ENCODE data around the gene NRCAM.
"Not testable (repeated sequence)": the region's sequence is repeated elsewhere in the genome, so short reads cannot be mapped to it uniquely, and the experiment has no call there.

Gene NRCAM

DNA sequence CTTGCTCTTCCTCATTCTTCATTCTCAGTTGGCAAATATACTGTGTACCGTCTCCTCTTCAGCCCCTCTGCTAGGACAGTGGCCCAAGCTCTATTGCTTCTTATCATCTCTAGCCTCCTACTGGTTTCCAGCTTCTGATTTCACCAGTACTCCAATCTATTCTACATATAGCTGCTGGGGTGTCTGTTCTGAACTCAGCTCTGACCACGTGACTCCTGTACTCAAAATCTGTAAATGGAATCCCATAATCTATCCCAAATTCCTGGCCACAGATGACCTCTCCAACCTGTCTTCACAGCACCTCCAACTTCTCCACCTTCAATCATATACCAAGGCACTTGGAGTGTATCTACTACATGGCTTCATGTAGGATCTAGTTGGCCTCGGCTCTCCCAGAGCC is 152.9 kb downstream of the NRCAM start:
- DNase-seq: no peak

DNA sequence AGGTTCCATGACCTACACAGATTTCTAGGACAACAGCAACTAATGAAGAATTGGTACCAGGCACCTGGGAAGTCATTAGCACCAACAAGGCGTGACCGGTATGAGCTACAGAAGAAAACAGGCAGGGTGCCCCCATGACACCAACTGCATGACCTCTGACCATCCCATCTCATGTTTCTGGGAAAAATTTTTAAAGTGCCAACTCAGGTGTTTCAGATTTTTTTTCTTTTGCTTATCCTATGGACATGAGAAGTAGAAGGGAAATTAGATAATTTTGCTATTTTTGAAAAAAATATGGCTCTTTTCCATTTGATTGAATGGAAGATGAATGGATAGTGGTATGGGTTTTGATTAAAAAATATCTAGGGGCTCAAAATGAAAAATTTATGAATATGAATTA is 154.8 kb downstream of the NRCAM start:
- DNase-seq: no peak

DNA sequence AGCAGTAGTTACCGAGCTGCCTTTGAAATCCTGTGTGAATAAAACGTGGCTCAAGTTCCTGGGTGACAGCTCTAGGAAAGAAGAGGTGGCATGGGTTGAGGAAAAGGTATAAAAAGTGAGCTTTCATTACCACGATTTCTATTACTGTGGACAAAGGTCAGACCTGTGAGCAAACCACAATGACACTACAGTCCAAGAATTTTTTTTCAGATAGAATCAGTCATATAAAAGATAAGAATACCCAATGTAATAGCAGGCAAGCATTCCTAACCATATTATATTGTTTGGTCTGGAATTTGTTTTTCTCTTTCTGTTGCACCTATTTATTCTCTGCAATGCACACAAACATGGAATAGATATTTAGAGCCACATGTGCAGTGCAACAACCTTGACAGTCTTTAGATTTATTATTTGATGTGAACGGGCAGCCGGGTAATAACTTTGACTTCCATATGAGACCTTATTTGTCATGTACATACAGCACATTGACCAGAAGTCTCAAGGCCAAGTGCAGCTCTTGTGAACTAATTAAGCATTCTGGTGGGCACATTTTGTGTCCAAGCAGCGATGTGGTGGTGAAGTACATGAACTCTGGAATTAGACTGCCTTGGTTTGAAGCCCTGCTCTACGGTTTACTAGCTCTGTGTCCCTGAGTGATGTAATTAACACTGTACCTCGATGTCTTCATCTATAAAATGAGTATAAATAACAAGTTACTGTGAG is 156.8 kb downstream of the NRCAM start:
- no peak for DNase-seq

- DNase-seq: no peak
Observed at GRCh38 chr7:108296911-108297310, 159.3 kb downstream of the NRCAM start.

DNA sequence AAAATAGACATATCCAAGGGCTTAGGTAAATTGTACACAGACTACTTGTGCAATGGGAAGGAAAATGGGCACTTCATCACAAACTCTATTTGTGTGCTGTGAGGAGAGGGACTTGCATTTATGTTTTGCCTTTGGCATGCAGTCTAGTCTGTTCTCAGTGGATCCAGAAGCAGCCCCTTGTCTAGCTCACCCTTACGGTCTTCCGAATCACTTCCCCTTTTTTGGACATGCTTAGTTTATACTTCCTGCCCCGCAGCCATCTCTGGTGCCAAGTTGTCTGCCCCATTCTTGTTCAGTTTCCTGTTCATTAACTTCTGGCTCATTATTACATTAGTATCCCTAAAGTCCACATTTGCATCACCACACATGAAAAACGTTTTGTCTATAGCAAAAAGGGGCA is 161.6 kb downstream of the NRCAM start:
- no peak for DNase-seq

GRCh38 chr7:108293149-108293612 is 163.1 kb downstream of the NRCAM start:
- no peak for DNase-seq

DNA sequence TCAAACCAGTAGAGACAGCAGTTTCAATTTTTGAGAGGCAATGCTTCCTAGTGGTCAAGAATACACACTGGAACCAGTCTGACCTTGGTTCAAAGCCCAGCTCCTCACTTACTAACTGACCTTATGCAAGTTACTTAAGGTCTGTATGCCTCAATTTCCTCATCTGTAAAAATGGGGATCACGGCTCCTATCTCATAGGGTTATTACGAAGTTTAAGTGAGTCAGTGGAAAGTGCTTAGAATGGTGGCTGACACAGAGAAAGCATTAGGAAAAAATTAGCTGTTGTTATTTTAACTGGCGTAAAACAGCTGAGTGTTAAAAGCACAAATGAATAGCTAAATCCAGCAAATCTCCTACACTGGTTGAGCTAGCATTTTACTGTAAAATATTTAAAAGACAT is 163.7 kb downstream of the NRCAM start:
- no peak for DNase-seq

- DNase-seq: no peak
Observed at GRCh38 chr7:108291791-108292440, 164.3 kb downstream of the NRCAM start.

DNA sequence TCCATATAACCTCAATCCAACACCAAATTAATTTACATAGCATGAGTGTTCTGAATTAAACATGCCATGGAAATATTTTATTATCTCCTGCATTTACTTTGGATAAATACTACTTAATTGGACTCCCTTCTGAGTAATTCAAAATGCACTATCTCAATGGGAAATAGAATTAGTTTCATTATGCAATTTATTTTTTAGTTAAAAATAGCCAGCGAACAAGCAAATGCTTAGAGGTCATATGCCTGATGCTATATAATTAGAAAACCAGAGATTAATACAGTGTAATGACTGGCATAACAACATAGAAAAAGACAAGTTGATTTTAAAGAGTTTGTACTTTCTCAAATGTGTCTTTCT is 165.1 kb downstream of the NRCAM start:
- no peak for DNase-seq

- DNase-seq: no peak
Observed at GRCh38 chr7:108290459-108291151, 165.6 kb downstream of the NRCAM start.

GRCh38 chr7:108289852-108290251 is 166.4 kb downstream of the NRCAM start:
- DNase-seq: no peak

GRCh38 chr7:108287857-108288256 is 168.4 kb downstream of the NRCAM start:
- no peak for DNase-seq

GRCh38 chr7:108286290-108286904 is 169.8 kb downstream of the NRCAM start:
- DNase-seq: no peak

DNA sequence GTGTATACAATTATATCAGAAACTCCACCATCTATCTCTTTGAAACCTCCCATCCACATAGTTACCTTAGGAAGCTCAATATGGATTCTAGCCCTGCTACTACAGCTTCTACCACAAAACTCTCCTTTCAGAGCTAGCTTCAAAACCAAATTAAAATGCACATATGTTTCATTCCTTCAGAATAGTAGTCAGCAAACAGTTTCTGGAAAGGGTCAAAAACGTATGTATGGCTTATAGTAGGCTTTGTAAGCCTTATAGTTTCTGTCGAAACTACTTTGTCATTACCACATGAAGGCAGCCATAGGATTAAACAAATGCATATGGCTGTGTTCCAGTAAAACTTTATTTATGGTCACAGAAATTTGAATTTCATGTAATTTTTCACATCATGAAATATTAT is 170.5 kb downstream of the NRCAM start:
- no peak for DNase-seq

DNA sequence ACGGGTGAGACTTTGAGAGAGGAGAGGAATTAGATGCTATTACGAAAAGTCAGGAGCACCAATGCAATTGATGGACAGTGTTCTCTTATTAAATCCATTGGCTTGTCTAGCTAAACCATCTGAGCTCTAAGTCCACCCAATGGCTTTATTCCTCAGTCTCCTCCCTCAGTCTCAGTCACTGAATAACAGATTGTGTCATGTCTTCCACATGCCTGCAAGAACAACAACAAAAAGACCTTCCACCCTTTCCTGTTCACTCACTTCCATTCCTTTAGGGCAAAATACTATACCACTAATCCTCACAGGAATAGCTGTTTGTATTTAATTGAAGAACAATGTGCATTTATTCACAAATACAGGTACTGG is 171.2 kb downstream of the NRCAM start:
- no peak for DNase-seq

- DNase-seq: no peak
Observed at GRCh38 chr7:108284349-108285002, 171.8 kb downstream of the NRCAM start.

GRCh38 chr7:108283252-108283651 is 173.0 kb downstream of the NRCAM start:
- DNase-seq: no peak

- no peak for DNase-seq
Observed at GRCh38 chr7:108282427-108282996, 173.7 kb downstream of the NRCAM start.

GRCh38 chr7:108280136-108280535 is 176.1 kb downstream of the NRCAM start:
- DNase-seq: no peak

DNA sequence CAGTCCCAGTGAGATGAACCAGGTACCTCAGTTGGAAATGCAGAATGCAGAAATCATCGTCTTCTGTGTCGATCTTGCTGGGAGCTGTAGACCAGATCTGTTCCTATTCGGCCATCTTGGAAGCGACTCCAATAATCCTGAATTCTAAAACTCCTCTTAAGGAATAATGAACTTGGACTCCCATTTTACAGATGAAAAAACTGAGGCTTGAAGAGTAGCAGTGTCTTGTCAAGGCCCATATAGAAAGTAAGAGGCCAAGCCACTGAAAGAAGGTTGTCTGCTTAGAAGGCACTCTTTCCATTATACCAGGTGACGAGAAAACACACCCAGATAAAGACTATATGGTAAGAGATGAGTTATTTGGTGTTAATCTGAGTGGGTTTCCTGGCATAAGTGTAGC is 177.5 kb downstream of the NRCAM start:
- DNase-seq: no peak

DNA sequence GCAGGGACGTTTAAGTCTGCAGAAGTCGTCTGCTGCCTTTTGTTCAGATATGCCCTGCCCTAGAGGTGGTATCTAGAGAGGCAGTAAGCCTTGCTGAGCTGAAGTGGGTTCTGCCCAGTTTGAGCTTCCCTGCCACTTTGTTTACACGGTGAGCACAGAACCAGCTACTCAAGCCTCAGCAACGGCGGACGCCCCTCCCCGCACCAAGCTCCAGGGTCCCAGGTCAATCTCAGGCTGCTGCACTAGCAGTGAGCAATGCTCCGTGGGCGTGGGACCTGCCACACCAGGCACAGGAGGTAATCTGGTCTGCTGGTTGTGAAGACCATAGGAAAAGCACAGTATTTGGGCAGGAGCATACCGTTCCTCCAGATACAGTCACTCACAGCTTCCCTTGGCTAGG is 178.0 kb downstream of the NRCAM start:
- no peak for DNase-seq

DNA sequence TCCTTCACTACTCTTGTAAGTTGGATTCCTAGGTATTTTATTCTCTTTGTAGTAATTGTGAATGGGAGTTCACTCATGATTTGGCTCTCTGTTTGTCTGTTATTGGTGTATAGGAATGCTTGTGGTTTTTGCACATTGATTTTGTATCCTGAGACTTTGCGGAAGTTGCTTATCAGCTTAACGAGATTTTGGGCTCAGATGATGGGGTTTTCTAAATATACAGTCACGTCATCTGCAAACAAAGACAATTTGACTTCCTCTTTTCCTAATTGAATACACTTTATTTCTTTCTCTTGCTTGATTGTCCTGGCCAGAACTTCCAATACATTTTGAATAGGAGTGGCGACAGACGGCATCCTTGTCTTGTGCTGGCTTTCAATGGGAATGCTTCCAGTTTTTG is 181.8 kb downstream of the NRCAM start:
- not testable (repeated sequence) for DNase-seq

- not testable (repeated sequence) for DNase-seq
Observed at GRCh38 chr7:108272891-108273290, 183.3 kb downstream of the NRCAM start.
